Measurements from ENCODE around the gene SPEF2.

DNA sequence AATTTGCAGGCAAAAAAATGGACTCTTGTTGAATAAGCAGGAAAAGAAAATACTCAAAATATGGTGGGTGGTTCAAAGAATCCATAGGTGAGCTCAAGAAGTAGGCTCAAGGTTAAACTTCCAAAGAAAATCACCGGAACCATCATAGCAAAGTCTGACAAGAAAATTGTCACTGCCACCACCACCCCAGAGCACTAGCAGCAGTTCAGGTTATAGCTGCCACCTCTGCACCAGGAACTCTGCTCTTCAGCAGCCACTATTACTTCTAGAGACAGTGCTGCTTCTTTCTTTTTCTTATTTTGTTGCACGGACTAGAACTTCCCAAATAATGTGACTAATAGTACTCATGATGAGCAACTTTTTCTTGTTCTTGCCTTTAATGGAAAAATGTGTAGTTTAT, 70.3 kb downstream of the SPEF2 start:
- TF ChIP-seq, protein P1, sequence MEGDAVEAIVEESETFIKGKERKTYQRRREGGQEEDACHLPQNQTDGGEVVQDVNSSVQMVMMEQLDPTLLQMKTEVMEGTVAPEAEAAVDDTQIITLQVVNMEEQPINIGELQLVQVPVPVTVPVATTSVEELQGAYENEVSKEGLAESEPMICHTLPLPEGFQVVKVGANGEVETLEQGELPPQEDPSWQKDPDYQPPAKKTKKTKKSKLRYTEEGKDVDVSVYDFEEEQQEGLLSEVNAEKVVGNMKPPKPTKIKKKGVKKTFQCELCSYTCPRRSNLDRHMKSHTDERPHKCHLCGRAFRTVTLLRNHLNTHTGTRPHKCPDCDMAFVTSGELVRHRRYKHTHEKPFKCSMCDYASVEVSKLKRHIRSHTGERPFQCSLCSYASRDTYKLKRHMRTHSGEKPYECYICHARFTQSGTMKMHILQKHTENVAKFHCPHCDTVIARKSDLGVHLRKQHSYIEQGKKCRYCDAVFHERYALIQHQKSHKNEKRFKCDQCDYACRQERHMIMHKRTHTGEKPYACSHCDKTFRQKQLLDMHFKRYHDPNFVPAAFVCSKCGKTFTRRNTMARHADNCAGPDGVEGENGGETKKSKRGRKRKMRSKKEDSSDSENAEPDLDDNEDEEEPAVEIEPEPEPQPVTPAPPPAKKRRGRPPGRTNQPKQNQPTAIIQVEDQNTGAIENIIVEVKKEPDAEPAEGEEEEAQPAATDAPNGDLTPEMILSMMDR (IDR thresholded peaks at IDR 0.05): no peak
- no peak for TF ChIP-seq POLR2AphosphoS5 (IDR thresholded peaks at IDR 0.05)
